ENCODE results near the gene NOVA2. TPM values are rescaled to one million over a fixed set of nuclear protein-coding genes. Genes with fewer than 3 reads are reported as not detected.

The NOVA2 gene
- total and polyA plus RNA-seq, 9 of the 15 experiments (the other 6 are each of a cell fraction or from before 2014, with no cell fraction given), result not detected

DNA sequence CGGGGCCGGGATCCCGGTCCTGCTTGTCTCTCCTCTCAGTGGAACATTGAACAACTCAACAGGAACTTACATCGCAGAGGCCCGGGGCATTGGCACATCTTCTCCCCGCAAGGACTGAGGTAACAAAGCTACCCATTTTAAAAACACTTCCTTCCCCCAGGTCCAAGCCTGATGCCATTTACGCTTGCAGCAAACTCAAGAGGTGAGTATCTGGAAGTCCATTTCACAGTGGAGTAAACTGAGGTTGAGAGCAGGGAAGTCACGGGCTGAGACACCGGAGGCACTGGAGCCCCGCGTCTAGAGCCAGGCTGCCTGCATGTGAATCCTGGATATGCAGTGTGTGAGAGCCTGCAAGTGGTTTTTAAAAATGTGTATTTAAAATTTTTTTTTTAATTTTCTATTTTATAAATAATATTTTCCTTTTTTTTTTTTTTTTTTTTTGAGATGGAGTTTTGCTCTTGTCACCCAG lies 49.7 kb upstream of the NOVA2 start:
- FAIRE-seq, result no peak
- Histone ChIP-seq H4K20me1 (replicated peaks; ENCODE audit: control insufficient read depth, insufficient read depth, low read length) (no peaks in the 10 kb centered on the region; the same call in 1 of the 2 replicates), H3K27ac (ENCODE audit: extremely low read depth, low read depth, low read length) (no peak overlapping the region), H3K9me3 (replicated peaks; ENCODE audit: control insufficient read depth, insufficient read depth, low read depth, low read length) (no peaks in the 10 kb centered on the region), H3K79me2 (ENCODE audit: control insufficient read depth, insufficient read depth, low read length) (no peaks in the 10 kb centered on the region), H2AFZ (ENCODE audit: low read depth, low read length) (no peak overlapping the region), H3K4me1 (replicated peaks in 1 of 2; ENCODE audit: control insufficient read depth in 2 of 2, insufficient read depth in 2 of 2, low read length in 2 of 2) (peaks cover 6 to 24% of the 10 kb centered on the region in 2 experiments; a peak in 3 of 5 replicates), H3K4me3 (no peak overlapping the region), H3K9ac (ENCODE audit: insufficient read depth in 1 of 2, low read depth in 2 of 2, low read length in 2 of 2) (no peak overlapping the region), H3K9me1 (ENCODE audit: control insufficient read depth, insufficient read depth, low read length) (no peaks in the 10 kb centered on the region), H3K27me3 (ENCODE audit: control insufficient read depth in 2 of 2, insufficient read depth in 2 of 2, low read length in 2 of 2) (no peaks in the 10 kb centered on the region), H3K36me3 (ENCODE audit: control insufficient read depth, insufficient read depth, low read length) (no peaks in the 10 kb centered on the region; the same call in 2 of the 3 replicates), H3K4me2 (ENCODE audit: insufficient read depth, low read length) (no peak overlapping the region)
- ChIA-PET POLR2A (no interaction called here), CTCF (ENCODE audit: low intra/inter-chr PET ratio) (no interaction called here)
- in situ Hi-C loops (cut with MboI), result no loop called here
- WGBS (ENCODE audit: insufficient coverage, low coverage, missing lambda C conversion rate), result 67% methylated on average over 10 of the region's 11 CpGs
- no TSS peak for BruUV-seq (replicated peaks)
- no peak for TF ChIP-seq ZC3H4 (CRISPR knock-in tag; IDR thresholded peaks at IDR 0.05; ENCODE audit: borderline replicate concordance)
- TF ChIP-seq, protein P1, sequence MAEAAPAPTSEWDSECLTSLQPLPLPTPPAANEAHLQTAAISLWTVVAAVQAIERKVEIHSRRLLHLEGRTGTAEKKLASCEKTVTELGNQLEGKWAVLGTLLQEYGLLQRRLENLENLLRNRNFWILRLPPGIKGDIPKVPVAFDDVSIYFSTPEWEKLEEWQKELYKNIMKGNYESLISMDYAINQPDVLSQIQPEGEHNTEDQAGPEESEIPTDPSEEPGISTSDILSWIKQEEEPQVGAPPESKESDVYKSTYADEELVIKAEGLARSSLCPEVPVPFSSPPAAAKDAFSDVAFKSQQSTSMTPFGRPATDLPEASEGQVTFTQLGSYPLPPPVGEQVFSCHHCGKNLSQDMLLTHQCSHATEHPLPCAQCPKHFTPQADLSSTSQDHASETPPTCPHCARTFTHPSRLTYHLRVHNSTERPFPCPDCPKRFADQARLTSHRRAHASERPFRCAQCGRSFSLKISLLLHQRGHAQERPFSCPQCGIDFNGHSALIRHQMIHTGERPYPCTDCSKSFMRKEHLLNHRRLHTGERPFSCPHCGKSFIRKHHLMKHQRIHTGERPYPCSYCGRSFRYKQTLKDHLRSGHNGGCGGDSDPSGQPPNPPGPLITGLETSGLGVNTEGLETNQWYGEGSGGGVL (CRISPR knock-in tag; IDR thresholded peaks at IDR 0.05), result no peak
- no peak for TF ChIP-seq ZNF197 (CRISPR knock-in tag; IDR thresholded peaks at IDR 0.05; ENCODE audit: low read depth)
- TF ChIP-seq, protein P2, sequence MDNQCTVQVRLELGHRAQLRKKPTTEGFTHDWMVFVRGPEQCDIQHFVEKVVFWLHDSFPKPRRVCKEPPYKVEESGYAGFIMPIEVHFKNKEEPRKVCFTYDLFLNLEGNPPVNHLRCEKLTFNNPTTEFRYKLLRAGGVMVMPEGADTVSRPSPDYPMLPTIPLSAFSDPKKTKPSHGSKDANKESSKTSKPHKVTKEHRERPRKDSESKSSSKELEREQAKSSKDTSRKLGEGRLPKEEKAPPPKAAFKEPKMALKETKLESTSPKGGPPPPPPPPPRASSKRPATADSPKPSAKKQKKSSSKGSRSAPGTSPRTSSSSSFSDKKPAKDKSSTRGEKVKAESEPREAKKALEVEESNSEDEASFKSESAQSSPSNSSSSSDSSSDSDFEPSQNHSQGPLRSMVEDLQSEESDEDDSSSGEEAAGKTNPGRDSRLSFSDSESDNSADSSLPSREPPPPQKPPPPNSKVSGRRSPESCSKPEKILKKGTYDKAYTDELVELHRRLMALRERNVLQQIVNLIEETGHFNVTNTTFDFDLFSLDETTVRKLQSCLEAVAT (IDR thresholded peaks at IDR 0.05), result no peak
- TF ChIP-seq SP2 (IDR thresholded peaks at IDR 0.05; ENCODE audit: extremely low read depth, low read depth, low read length, poor library complexity, severe bottlenecking), result no peak
- TF ChIP-seq SMARCB1 (IDR thresholded peaks at IDR 0.05; ENCODE audit: insufficient read length, low read depth), result no peak
- TF ChIP-seq SMAD4 (CRISPR knock-in tag; conservative IDR thresholded peaks at IDR 0.05), result no peak
- no peak for ATAC-seq
- intact Hi-C loops (cut with micrococcal nuclease), result loop anchor here (5.0 kb wide), 1 partner anchor 111 kb away; the partner anchor contains the start of gene NANOS2
- DNase-seq (ENCODE audit: extremely low read depth in 1 of 4, low spot score in 3 of 4), result no peak
